ENCODE measurements around the gene DSPP. TPM values are rescaled to one million over a fixed set of nuclear protein-coding genes. Genes with fewer than 3 reads are reported as not detected.

Gene DSPP
- polyA plus RNA-seq, 6 donors from 2014 or later: not detected

GRCh38 chr4:87589531-87589930 lies 18.8 kb upstream of the DSPP start:
- H3K36me3 Mint-ChIP-seq: no peaks in the 10 kb centered on the region
- no peak overlapping the region for H3K4me3 Mint-ChIP-seq
- DNase-seq: no peak

GRCh38 chr4:87592124-87592523 lies 16.2 kb upstream of the DSPP start:
- H3K4me1 Mint-ChIP-seq: no peaks in the 10 kb centered on the region
- no peaks in the 10 kb centered on the region for H3K27me3 Mint-ChIP-seq
- no peaks in the 10 kb centered on the region for H3K36me3 Mint-ChIP-seq
- H3K9me3 Mint-ChIP-seq: peaks cover 0 to 12% (median 6%) of the 10 kb centered on the region in 7 donors
- no peak overlapping the region for H3K27ac Mint-ChIP-seq
- ATAC-seq (ENCODE audit: low read depth in 2 of 2) (no peak), DNase-seq (no peak)
- H3K4me3 Mint-ChIP-seq: no peak overlapping the region

More at GRCh38 chr4:87589531-87589930, 18.8 kb upstream of the DSPP start:
- no peak overlapping the region for H3K27ac Mint-ChIP-seq
- no peaks in the 10 kb centered on the region for H3K27me3 Mint-ChIP-seq
- H3K4me1 Mint-ChIP-seq: no peaks in the 10 kb centered on the region
- ATAC-seq (ENCODE audit: low read depth in 2 of 2): no peak
- peaks cover 0 to 15% (median 5%) of the 10 kb centered on the region in 7 donors for H3K9me3 Mint-ChIP-seq

GRCh38 chr4:87601361-87601760 lies 7.0 kb upstream of the DSPP start:
- Mint-ChIP-seq H3K4me3 (no peak overlapping the region), H3K27me3 (peaks cover 0 to 8% (median 5%) of the 10 kb centered on the region in 3 donors), H3K9me3 (peaks cover 0 to 14% (median 3%) of the 10 kb centered on the region in 7 donors), H3K36me3 (no peaks in the 10 kb centered on the region), H3K4me1 (no peaks in the 10 kb centered on the region), H3K27ac (no peak overlapping the region)
- DNase-seq (no peak), ATAC-seq (ENCODE audit: low read depth in 2 of 2) (no peak)

GRCh38 chr4:87614292-87614890 lies 6.1 kb downstream of the DSPP start:
- Mint-ChIP-seq H3K36me3 (no peaks in the 10 kb centered on the region), H3K4me1 (no peaks in the 10 kb centered on the region), H3K4me3 (no peak overlapping the region), H3K27me3 (peaks cover 0 to 4% (median 0%) of the 10 kb centered on the region in 3 donors), H3K27ac (no peak overlapping the region), H3K9me3 (no peaks in the 10 kb centered on the region)
- ATAC-seq (ENCODE audit: low read depth in 2 of 2): no peak
- DNase-seq: no peak

GRCh38 chr4:87616268-87616667 lies 7.9 kb downstream of the DSPP start:
- H3K36me3 Mint-ChIP-seq: no peaks in the 10 kb centered on the region
- H3K27me3 Mint-ChIP-seq: peaks cover 0 to 6% (median 4%) of the 10 kb centered on the region in 3 donors
- no peak for DNase-seq
- no peaks in the 10 kb centered on the region for H3K4me1 Mint-ChIP-seq
- no peak overlapping the region for H3K27ac Mint-ChIP-seq
- H3K9me3 Mint-ChIP-seq: no peaks in the 10 kb centered on the region
- no peak overlapping the region for H3K4me3 Mint-ChIP-seq
- no peak for ATAC-seq (ENCODE audit: low read depth in 2 of 2)

- H3K27me3 Mint-ChIP-seq: peaks cover 0 to 6% (median 4%) of the 10 kb centered on the region in 3 donors
- H3K4me3 Mint-ChIP-seq: no peak overlapping the region
- peaks cover 0 to 2% (median 0%) of the 10 kb centered on the region in 3 donors for H3K4me1 Mint-ChIP-seq
- ATAC-seq (ENCODE audit: low read depth in 2 of 2) (no peak), DNase-seq (no peak)
- H3K9me3 Mint-ChIP-seq: no peaks in the 10 kb centered on the region
- no peak overlapping the region for H3K27ac Mint-ChIP-seq
- H3K36me3 Mint-ChIP-seq: no peaks in the 10 kb centered on the region
Observed at GRCh38 chr4:87620086-87620485, 11.8 kb downstream of the DSPP start.

GRCh38 chr4:87620491-87620890 lies 12.2 kb downstream of the DSPP start:
- H3K27ac Mint-ChIP-seq: no peak overlapping the region
- H3K27me3 Mint-ChIP-seq: peaks cover 0 to 6% (median 4%) of the 10 kb centered on the region in 3 donors
- ATAC-seq (ENCODE audit: low read depth in 2 of 2) (no peak), DNase-seq (no peak)
- H3K4me3 Mint-ChIP-seq: no peak overlapping the region
- H3K36me3 Mint-ChIP-seq: no peaks in the 10 kb centered on the region
- H3K9me3 Mint-ChIP-seq: no peaks in the 10 kb centered on the region
- peaks cover 0 to 2% (median 0%) of the 10 kb centered on the region in 3 donors for H3K4me1 Mint-ChIP-seq

GRCh38 chr4:87622303-87622702 lies 14.0 kb downstream of the DSPP start:
- Mint-ChIP-seq H3K27ac (no peak overlapping the region), H3K4me3 (no peak overlapping the region), H3K4me1 (peaks cover 0 to 2% (median 0%) of the 10 kb centered on the region in 3 donors), H3K36me3 (no peaks in the 10 kb centered on the region), H3K9me3 (peaks cover 0 to 4% (median 0%) of the 10 kb centered on the region in 7 donors), H3K27me3 (peaks cover 0 to 6% (median 4%) of the 10 kb centered on the region in 3 donors)
- no peak for DNase-seq
- ATAC-seq (ENCODE audit: low read depth in 2 of 2): no peak

GRCh38 chr4:87624698-87625097 lies 16.4 kb downstream of the DSPP start:
- Mint-ChIP-seq H3K4me1 (peaks cover 0 to 2% (median 0%) of the 10 kb centered on the region in 3 donors), H3K9me3 (peaks cover 0 to 4% (median 0%) of the 10 kb centered on the region in 7 donors), H3K4me3 (no peak overlapping the region), H3K36me3 (no peaks in the 10 kb centered on the region), H3K27me3 (peaks cover 0 to 6% (median 0%) of the 10 kb centered on the region in 3 donors), H3K27ac (no peak overlapping the region)
- DNase-seq (no peak), ATAC-seq (ENCODE audit: low read depth in 2 of 2) (peak in 1 of 2 donors; percentile 47)

- H3K9me3 Mint-ChIP-seq: peaks cover 0 to 3% (median 0%) of the 10 kb centered on the region in 7 donors
- H3K4me3 Mint-ChIP-seq: no peak overlapping the region
- ATAC-seq (ENCODE audit: low read depth in 2 of 2) (no peak), DNase-seq (no peak)
- H3K36me3 Mint-ChIP-seq: no peaks in the 10 kb centered on the region
- H3K27me3 Mint-ChIP-seq: no peaks in the 10 kb centered on the region
- no peaks in the 10 kb centered on the region for H3K4me1 Mint-ChIP-seq
- no peak overlapping the region for H3K27ac Mint-ChIP-seq
Observed at GRCh38 chr4:87631668-87632067, 23.3 kb downstream of the DSPP start.

GRCh38 chr4:87632469-87632868 lies 24.1 kb downstream of the DSPP start:
- Mint-ChIP-seq H3K4me3 (no peak overlapping the region), H3K36me3 (no peaks in the 10 kb centered on the region), H3K4me1 (no peaks in the 10 kb centered on the region), H3K27ac (peak overlapping the region in 1 of 6 donors; percentile 29), H3K27me3 (peaks cover 0 to 7% (median 0%) of the 10 kb centered on the region in 3 donors), H3K9me3 (peaks cover 0 to 3% (median 0%) of the 10 kb centered on the region in 7 donors)
- no peak for ATAC-seq (ENCODE audit: low read depth in 2 of 2)
- DNase-seq: no peak

- ATAC-seq (ENCODE audit: low read depth in 2 of 2) (no peak), DNase-seq (no peak)
- no peak overlapping the region for H3K4me3 Mint-ChIP-seq
- peaks cover 0 to 3% (median 0%) of the 10 kb centered on the region in 7 donors for H3K9me3 Mint-ChIP-seq
- no peak overlapping the region for H3K27ac Mint-ChIP-seq
- H3K27me3 Mint-ChIP-seq: peaks cover 0 to 9% (median 0%) of the 10 kb centered on the region in 3 donors
- no peaks in the 10 kb centered on the region for H3K4me1 Mint-ChIP-seq
- H3K36me3 Mint-ChIP-seq: no peaks in the 10 kb centered on the region
Observed at GRCh38 chr4:87633243-87633642, 24.9 kb downstream of the DSPP start.

GRCh38 chr4:87644286-87644685 lies 36.0 kb downstream of the DSPP start:
- Mint-ChIP-seq H3K36me3 (no peaks in the 10 kb centered on the region), H3K4me3 (no peak overlapping the region)

GRCh38 chr4:87649980-87650379 lies 41.7 kb downstream of the DSPP start, which contains the start of gene DMP1:
DMP1 (plus strand) TSS chr4:87650280; CDS start chr4:87656493, 6,213 bp downstream.
- no peak for DNase-seq
- ATAC-seq (ENCODE audit: low read depth in 2 of 2): no peak
- no peaks in the 10 kb centered on the region for H3K9me3 Mint-ChIP-seq
- H3K36me3 Mint-ChIP-seq: no peaks in the 10 kb centered on the region
- peaks cover 0 to 7% (median 0%) of the 10 kb centered on the region in 3 donors for H3K27me3 Mint-ChIP-seq
- no peak within 1 kb of the TSS for H3K4me3 Mint-ChIP-seq
- H3K4me1 Mint-ChIP-seq: no peaks in the 10 kb centered on the region
- no peak within 1 kb of the TSS for H3K27ac Mint-ChIP-seq

More at GRCh38 chr4:87644286-87644685, 36.0 kb downstream of the DSPP start:
- ATAC-seq (ENCODE audit: low read depth in 2 of 2): no peak
- Mint-ChIP-seq H3K27me3 (peaks cover 0 to 1% (median 0%) of the 10 kb centered on the region in 3 donors), H3K9me3 (peaks cover 0 to 7% (median under 1%) of the 10 kb centered on the region in 7 donors), H3K27ac (no peak overlapping the region), H3K4me1 (no peaks in the 10 kb centered on the region)
- no peak for DNase-seq

Data from naive B cell (primary cell).